ENCODE data around the gene SRBD1. TPM values are rescaled to one million over a fixed set of nuclear protein-coding genes. Genes with fewer than 3 reads are reported as not detected.

SRBD1 gene
- total RNA-seq, 1 experiment from 2014 or later: 20.6 TPM

DNA sequence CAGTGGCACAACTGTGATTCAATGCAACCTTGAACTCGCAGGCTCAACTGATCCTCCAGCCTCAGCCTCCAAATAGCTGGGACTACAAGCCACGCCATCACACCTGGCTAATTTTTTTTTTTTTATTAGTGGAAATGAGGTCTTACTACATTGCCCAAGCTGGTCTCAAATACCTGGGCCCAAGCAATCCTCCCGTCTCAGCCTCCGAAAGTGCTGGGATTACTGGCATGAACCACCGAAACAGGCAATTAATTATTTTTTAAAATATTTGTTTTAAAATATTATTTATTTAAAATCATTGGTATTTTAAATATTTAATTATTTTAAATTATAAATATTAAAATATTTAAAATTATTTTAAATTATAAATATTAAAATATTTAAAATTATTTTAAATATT is 24.5 kb downstream of the SRBD1 start:
- H3K4me3 ChIP-seq (replicated peaks in 1 of 2; ENCODE audit: low read depth in 1 of 2, low read length in 2 of 2): no peak overlapping the region
- BruUV-seq (replicated peaks): no TSS peak
- no peak for ATAC-seq
- H3K9me3 ChIP-seq (ENCODE audit: control insufficient read depth in 1 of 2, insufficient read depth in 1 of 2, low read depth in 1 of 2, low read length in 2 of 2): no peaks in the 10 kb centered on the region
- H3K9me2 ChIP-seq (ENCODE audit: insufficient read depth): no peaks in the 10 kb centered on the region
- H3K27me3 ChIP-seq (ENCODE audit: insufficient read depth, low read length): no peaks in the 10 kb centered on the region
- no peak overlapping the region for H3K4me2 ChIP-seq (ENCODE audit: low read length)
- H3K79me2 ChIP-seq (ENCODE audit: insufficient read depth, low read length): peaks cover 68% of the 10 kb centered on the region
- no peak overlapping the region for H2AFZ ChIP-seq (ENCODE audit: low read depth, low read length, poor library complexity, severe bottlenecking)
- RAD21 ChIA-PET (ENCODE audit: low non-redundant PET in 1 of 2, low total read pairs in 2 of 2, uncharacterized antibody in 2 of 2, unreplicated experiment in 2 of 2): no interaction called here
- no peak for DNase-seq (ENCODE audit: low read depth, low spot score)
- intact Hi-C loops (cut with micrococcal nuclease): no loop called here
- POLR2A ChIA-PET: no interaction called here
- H3K4me1 ChIP-seq (ENCODE audit: control insufficient read depth in 1 of 2, insufficient read depth in 2 of 2, low read length in 2 of 2): no peaks in the 10 kb centered on the region
- no peak overlapping the region for H3K9ac ChIP-seq (ENCODE audit: low read length)
- no peak overlapping the region for H3K27ac ChIP-seq (ENCODE audit: low read depth, low read length)
- H4K20me1 ChIP-seq (ENCODE audit: insufficient read depth): peaks cover 10% of the 10 kb centered on the region; the same call in 1 of the 2 replicates
- no peak for TF ChIP-seq CEBPB (IDR thresholded peaks at IDR 0.05; ENCODE audit: low read depth)
- TF ChIP-seq SIN3A (IDR thresholded peaks at IDR 0.05; ENCODE audit: low read depth): no peak
- no peak for TF ChIP-seq EGR1 (IDR thresholded peaks at IDR 0.05; ENCODE audit: low read depth)
- CTCF ChIA-PET: no interaction called here
- peaks cover 0 to 7% of the 10 kb centered on the region in 2 experiments; a peak in 1 of 4 replicates for H3K36me3 ChIP-seq (ENCODE audit: control insufficient read depth in 1 of 2, insufficient read depth in 2 of 2, low read length in 2 of 2)

GRCh38 chr2:45585267-45585861 is 25.7 kb downstream of the SRBD1 start:
- H4K20me1 ChIP-seq (ENCODE audit: insufficient read depth): peaks cover 10% of the 10 kb centered on the region; the same call in 1 of the 2 replicates
- TF ChIP-seq YY1 (IDR thresholded peaks at IDR 0.05; ENCODE audit: extremely low read depth, insufficient replicate concordance, low read depth, low read length): no peak
- no peak for TF ChIP-seq ZBTB33 (IDR thresholded peaks at IDR 0.05; ENCODE audit: extremely low read depth, insufficient replicate concordance, low read length)
- no peak for TF ChIP-seq POLR2A (IDR thresholded peaks at IDR 0.05; ENCODE audit: borderline replicate concordance, extremely low read depth, insufficient read depth, insufficient read length)
- TF ChIP-seq CTCF (IDR thresholded peaks at IDR 0.05 in 2 of 3, conservative IDR thresholded peaks at IDR 0.05 in 1 of 3; ENCODE audit: borderline replicate concordance in 1 of 3, insufficient read depth in 1 of 3, low read depth in 2 of 3, low read length in 2 of 3): peak; percentile 29 to 79 (median 73); a peak in 5 of 6 replicates
- TF ChIP-seq RAD21 (IDR thresholded peaks at IDR 0.05; ENCODE audit: low read depth): peak; percentile 52
- no peak for TF ChIP-seq CBX3 (IDR thresholded peaks at IDR 0.05; ENCODE audit: low read depth)
- H3K36me3 ChIP-seq (ENCODE audit: control insufficient read depth in 1 of 2, insufficient read depth in 2 of 2, low read length in 2 of 2): no peaks in the 10 kb centered on the region
- peaks cover 59% of the 10 kb centered on the region for H3K79me2 ChIP-seq (ENCODE audit: insufficient read depth, low read length)
- H3K9me3 ChIP-seq (ENCODE audit: control insufficient read depth in 1 of 2, insufficient read depth in 1 of 2, low read depth in 1 of 2, low read length in 2 of 2): no peaks in the 10 kb centered on the region
- H3K9me2 ChIP-seq (ENCODE audit: insufficient read depth): no peaks in the 10 kb centered on the region
- CTCF ChIA-PET: interaction anchor here (0.8 to 2.7 kb wide), 10 partner anchors 9 to 350 kb away, joined by 3 to 8 read pairs (median 4); partner anchors contain the start of gene SRBD1
- DNase-seq (ENCODE audit: low read depth, low spot score) (peak; percentile 26), ATAC-seq (peak; percentile 72)
- POLR2A ChIA-PET: no interaction called here
- RAD21 ChIA-PET (ENCODE audit: low non-redundant PET in 1 of 2, low total read pairs in 2 of 2, uncharacterized antibody in 2 of 2, unreplicated experiment in 2 of 2): no interaction called here
- no peak overlapping the region for H2AFZ ChIP-seq (ENCODE audit: low read depth, low read length, poor library complexity, severe bottlenecking)
- H3K27me3 ChIP-seq (ENCODE audit: insufficient read depth, low read length): no peaks in the 10 kb centered on the region
- no peaks in the 10 kb centered on the region for H3K4me1 ChIP-seq (ENCODE audit: control insufficient read depth in 1 of 2, insufficient read depth in 2 of 2, low read length in 2 of 2)
- no peak overlapping the region for H3K9ac ChIP-seq (ENCODE audit: low read length)
- intact Hi-C loops (cut with micrococcal nuclease): no loop called here
- no TSS peak for BruUV-seq (replicated peaks)
- no peak overlapping the region for H3K27ac ChIP-seq (ENCODE audit: low read depth, low read length)
- no peak overlapping the region for H3K4me2 ChIP-seq (ENCODE audit: low read length)
- no peak overlapping the region for H3K4me3 ChIP-seq (replicated peaks in 1 of 2; ENCODE audit: low read depth in 1 of 2, low read length in 2 of 2)

All from HCT116 (cell line).